GM15510 (cell line): ENCODE data around the gene FGFR2.

Experiments
- POLR2A ChIP-seq: IDR thresholded peaks from 3 replicates; pipeline ENCODE4 v1.6.1; 2011; ENCODE audit warnings: borderline replicate concordance; ENCODE audit not compliant: insufficient read length; ENCODE audit errors: extremely low read depth

The FGFR2 gene

GRCh38 chr10:121583258-121583657, 15.0 kb downstream of the FGFR2 start:
- no peak for TF ChIP-seq POLR2A

GRCh38 chr10:121580276-121581116, 17.7 kb downstream of the FGFR2 start:
- no peak for TF ChIP-seq POLR2A

- no peak for TF ChIP-seq POLR2A
Measured at GRCh38 chr10:121579656-121580055, 18.6 kb downstream of the FGFR2 start.

GRCh38 chr10:121578965-121579364, 19.3 kb downstream of the FGFR2 start:
- no peak for TF ChIP-seq POLR2A

- no peak for TF ChIP-seq POLR2A
Measured at GRCh38 chr10:121578298-121578697, 19.9 kb downstream of the FGFR2 start.

- TF ChIP-seq POLR2A, result no peak
Measured at GRCh38 chr10:121577568-121577967, 20.7 kb downstream of the FGFR2 start.

GRCh38 chr10:121576139-121576538, 22.1 kb downstream of the FGFR2 start:
- TF ChIP-seq POLR2A, result no peak

- no peak for TF ChIP-seq POLR2A
Measured at GRCh38 chr10:121574519-121575166, 23.6 kb downstream of the FGFR2 start.

GRCh38 chr10:121573538-121573941, 24.7 kb downstream of the FGFR2 start:
- no peak for TF ChIP-seq POLR2A

GRCh38 chr10:121572859-121573537, 25.2 kb downstream of the FGFR2 start:
- no peak for TF ChIP-seq POLR2A

GRCh38 chr10:121570315-121570714, 27.9 kb downstream of the FGFR2 start:
- no peak for TF ChIP-seq POLR2A

- TF ChIP-seq POLR2A, result no peak
Measured at GRCh38 chr10:121568275-121568674, 30.0 kb downstream of the FGFR2 start.

GRCh38 chr10:121567569-121567968, 30.7 kb downstream of the FGFR2 start:
- TF ChIP-seq POLR2A, result no peak

- TF ChIP-seq POLR2A, result no peak
Measured at GRCh38 chr10:121566755-121567154, 31.5 kb downstream of the FGFR2 start.

- no peak for TF ChIP-seq POLR2A
Measured at GRCh38 chr10:121559326-121560026, 38.8 kb downstream of the FGFR2 start.
